Activated CD4-positive, alpha-beta T cell treated with anti-CD3 and anti-CD28 coated beads, Interleukin-2, amount 50 U/mL, for 16 hours (primary cell): Measurements from ENCODE around the gene CST6.

ENCODE experiments used
- DNase-seq: peaks from one replicate; pipeline ENCODE4 v3.0.0-alpha.2; 2020

Gene CST6, protein sequence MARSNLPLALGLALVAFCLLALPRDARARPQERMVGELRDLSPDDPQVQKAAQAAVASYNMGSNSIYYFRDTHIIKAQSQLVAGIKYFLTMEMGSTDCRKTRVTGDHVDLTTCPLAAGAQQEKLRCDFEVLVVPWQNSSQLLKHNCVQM

DNA sequence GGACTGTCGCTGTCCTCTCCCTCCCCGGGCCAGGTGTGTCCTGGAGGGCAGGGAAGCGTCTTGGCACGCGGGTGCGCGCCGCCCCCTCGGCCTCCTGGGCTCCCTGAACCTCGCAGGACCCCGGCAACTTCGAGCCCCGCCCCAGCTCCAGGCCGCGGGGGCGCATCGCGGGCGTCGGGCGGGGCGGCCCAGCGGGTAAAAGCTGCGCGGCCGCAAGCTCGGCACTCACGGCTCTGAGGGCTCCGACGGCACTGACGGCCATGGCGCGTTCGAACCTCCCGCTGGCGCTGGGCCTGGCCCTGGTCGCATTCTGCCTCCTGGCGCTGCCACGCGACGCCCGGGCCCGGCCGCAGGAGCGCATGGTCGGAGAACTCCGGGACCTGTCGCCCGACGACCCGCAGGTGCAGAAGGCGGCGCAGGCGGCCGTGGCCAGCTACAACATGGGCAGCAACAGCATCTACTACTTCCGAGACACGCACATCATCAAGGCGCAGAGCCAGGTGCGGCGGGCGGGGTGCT is at the start of gene CST6:
CST6 (plus strand) TSS at position 224 of the 519 bp plus-strand sequence; CDS start at position 261, 37 bp downstream.
- no peak for DNase-seq

GRCh38 chr11:65962141-65962564 is 49.7 kb upstream of the CST6 start:
- DNase-seq, result no peak

- DNase-seq, result no peak
These were observed 46.9 kb upstream of the CST6 start for GRCh38 chr11:65964906-65965305.

- no peak for DNase-seq
These were observed 45.6 kb upstream of the CST6 start for GRCh38 chr11:65965986-65966762.

DNA sequence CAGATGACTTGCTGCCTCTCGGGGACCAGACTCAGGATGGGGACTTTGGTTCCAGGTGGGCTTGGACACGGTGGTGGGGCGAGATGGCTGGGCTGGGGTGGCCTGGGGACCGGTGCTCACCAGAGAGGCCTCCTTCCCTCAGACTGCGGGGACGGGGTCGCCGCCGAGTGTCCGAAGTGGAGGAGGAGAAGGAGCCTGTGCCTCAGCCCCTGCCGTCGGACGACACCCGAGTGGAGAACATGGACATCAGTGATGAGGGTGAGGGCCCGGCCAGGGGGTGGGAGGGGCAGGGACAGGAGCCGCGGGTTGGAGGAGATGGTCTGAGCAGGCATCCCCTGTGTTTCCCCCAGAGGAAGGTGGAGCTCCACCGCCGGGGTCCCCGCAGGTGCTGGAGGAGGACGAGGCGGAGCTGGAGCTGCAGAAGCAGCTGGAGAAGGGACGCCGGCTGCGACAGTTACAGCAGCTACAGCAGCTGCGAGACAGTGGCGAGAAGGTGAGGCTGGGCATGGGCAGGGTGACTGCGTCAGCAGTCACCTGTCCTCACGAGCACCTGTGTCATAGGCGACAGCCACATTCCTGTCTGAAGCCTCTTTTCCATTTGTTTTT is 44.4 kb upstream of the CST6 start:
- DNase-seq, result no peak

- no peak for DNase-seq
These were observed 43.0 kb upstream of the CST6 start for GRCh38 chr11:65968600-65969482.

DNA sequence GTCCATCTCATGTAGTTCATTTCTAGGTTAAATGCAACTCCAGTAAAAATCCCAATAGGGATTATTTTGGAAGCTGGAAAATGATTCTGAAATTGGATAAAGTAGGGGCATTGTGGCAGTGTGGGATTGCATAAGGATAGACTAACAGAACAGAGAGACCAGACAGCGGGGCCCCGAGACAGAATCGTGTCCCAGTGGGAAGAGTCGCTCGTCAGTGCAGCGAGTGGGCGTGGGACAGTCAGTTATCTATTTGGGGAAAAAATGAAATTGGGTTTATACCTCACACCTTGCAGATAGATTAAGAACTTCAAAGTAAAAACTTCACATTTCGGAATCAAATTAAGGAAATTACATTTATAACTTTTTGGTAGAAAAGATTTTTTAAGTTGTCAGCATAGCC is 39.7 kb upstream of the CST6 start:
- no peak for DNase-seq

GRCh38 chr11:65973439-65974110 is 38.2 kb upstream of the CST6 start:
- DNase-seq, result no peak

DNA sequence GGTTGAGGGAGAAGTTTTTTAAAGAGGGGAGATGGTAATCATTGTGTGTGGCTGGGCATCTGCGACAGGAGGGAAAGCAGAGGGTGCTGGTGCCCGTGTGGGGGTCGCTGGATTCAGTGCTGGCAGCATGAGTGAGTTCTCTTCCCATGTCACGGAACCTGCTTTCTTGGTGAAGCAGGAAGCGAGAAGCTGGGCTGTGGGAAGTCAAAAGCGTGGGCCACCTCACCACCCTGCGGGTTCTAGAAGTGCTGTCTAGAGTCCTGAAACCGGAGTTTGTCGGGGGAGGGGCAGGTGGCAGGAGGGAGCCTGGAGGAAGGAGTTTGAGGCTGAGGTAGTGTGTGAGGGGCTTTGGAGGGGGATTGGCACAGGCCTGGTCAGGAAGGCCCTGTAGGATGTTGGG is 36.0 kb upstream of the CST6 start:
- no peak for DNase-seq

DNA sequence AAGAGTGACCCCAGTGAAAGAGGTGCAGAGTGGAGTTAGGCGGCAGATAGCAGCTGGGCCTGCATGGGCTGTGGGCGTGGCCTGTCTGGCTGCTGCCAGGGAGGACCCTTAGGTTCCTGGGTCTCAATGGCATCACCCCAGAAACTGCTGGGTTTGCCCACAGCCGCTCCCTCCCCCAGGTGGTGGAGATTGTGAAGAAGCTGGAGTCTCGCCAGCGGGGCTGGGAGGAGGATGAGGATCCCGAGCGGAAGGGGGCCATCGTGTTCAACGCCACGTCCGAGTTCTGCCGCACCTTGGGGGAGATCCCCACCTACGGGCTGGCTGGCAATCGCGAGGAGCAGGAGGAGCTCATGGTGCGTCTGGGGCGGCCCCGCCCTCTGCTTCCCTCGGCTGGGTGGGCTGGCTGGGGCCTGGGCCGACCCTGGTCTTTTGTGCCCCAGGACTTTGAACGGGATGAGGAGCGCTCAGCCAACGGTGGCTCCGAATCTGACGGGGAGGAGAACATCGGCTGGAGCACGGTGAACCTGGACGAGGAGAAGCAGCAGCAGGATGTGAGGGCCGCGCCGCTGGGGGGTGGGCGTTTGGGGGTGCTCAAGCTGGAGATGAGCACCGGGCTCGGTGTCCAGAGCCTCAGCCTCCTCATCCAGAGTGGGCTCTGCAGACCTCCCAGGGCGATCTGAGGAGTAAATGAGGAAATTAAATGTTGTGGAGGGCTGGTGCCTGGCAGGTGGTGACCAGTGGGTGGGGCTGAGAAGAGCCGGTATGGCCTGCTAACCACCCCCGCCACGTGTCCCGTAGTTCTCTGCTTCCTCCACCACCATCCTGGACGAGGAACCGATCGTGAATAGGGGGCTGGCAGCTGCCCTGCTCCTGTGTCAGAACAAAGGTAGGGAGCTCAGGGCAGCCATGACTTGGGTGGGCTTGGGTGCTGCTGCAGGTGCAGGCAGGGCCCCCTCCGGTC is 35.3 kb upstream of the CST6 start:
- DNase-seq, result no peak

DNA sequence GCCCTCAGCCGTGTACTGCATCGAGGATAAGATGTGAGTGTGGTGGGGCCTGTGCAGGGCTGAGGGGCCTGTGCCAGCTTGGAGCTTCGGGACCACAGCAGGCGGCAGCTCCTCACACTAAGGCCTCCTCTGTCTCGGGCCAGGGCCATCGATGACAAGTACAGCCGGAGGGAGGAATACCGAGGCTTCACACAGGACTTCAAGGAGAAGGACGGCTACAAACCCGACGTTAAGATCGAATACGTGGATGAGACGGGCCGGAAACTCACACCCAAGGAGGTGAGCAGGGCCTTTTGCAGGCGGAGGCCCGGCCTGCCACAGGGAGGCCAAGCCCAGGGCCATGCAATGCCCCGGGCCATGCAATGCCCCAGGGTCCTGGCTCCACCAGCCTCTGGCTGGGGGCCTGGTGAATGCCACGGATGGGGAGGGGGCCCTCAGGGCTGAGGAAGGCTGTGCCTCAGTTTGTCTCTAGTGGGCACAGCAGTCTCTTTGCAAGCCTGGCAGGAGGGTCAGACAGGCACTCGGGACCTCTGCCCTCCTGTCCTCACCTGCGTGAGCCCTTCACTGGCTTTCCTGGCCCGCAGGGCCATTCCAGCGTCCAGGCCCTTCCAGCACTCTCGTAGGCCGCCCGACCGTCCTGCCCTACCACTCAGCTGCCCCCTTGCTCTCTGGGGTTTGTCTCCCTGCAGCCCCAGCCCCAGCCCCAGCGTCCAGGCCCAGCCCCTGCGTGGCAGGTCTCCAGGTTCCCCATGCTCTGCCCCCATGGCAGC is 34.0 kb upstream of the CST6 start:
- no peak for DNase-seq

DNA sequence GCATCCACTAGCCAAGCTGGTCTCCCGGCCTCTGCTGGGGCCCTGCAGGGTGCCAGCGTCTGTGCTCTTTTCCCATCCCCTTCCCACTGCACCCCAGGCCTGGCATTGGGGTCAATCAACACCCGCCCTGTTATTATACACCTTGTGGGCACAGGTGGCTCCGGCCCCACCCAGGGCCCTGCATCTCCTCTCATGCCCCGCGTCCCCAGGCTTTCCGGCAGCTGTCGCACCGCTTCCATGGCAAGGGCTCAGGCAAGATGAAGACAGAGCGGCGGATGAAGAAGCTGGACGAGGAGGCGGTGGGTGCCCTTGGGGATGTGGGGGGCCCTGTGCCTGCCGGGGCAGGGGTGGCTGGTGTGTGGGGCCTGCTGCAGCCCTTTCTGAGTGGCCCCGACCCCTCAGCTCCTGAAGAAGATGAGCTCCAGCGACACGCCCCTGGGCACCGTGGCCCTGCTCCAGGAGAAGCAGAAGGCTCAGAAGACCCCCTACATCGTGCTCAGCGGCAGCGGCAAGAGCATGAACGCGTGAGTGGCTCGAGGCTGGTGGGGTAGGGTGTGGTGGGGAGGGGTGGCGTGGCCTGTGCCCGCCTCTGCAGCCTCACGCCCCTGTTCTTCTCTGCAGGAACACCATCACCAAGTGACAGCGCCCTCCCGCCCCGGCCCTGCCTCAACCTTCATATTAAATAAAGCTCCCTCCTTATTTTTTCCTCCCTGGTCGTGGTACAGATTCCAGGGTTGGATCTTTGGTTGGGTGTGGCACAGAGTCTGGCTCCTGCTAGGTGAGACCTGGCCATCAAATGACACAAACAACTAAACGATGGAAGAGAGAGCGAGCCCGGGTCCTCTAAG is 33.2 kb upstream of the CST6 start:
- DNase-seq, result no peak

GRCh38 chr11:65979261-65979759 is 32.5 kb upstream of the CST6 start:
- no peak for DNase-seq

- DNase-seq, result no peak
These were observed 30.6 kb upstream of the CST6 start for GRCh38 chr11:65981101-65981740.

GRCh38 chr11:65981972-65982823 is 29.6 kb upstream of the CST6 start:
- DNase-seq, result no peak

GRCh38 chr11:65982824-65983588 is 28.8 kb upstream of the CST6 start:
- DNase-seq, result no peak

DNA sequence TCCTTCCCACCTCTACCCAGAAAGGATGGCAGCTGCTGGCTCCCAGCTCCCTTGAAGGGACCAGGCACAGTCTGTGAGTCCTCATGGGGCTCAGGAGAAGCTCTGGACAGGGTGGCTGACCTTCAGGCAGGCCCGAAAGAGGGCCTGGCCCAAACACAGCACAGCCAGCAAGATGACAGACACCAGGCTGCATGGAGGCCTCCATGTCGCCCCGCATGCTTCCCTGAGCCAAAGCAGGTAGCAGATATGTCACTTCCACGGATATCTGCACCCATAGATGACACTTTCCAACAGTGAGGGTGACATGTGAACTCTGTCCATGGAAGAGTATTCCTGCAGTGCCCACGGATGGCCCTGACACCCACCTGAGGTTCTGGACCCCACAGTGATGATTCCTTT is 28.2 kb upstream of the CST6 start:
- DNase-seq, result no peak
